NT2/D1 (cell line): Measurements from ENCODE around the gene SRPX2.

ENCODE experiments used
- SUZ12 ChIP-seq: IDR thresholded peaks from 2 replicates; pipeline ENCODE4 v1.6.1; 2011; ENCODE audit not compliant: insufficient read length, insufficient read depth; ENCODE audit errors: extremely low read depth
- YY1 ChIP-seq: IDR thresholded peaks from 2 replicates; pipeline ENCODE4 v1.6.1; 2011; ENCODE audit not compliant: insufficient read length, insufficient read depth
- ZNF274 ChIP-seq: IDR thresholded peaks from 2 replicates; pipeline ENCODE4 v1.6.1; 2011; ENCODE audit warnings: mild to moderate bottlenecking, low read depth, low read length

GRCh38 chrX:100649550-100650356, 5.8 kb downstream of the SRPX2 start:
- TF ChIP-seq YY1: no peak
- TF ChIP-seq SUZ12: no peak
- TF ChIP-seq ZNF274: no peak
